ENCODE results near the gene MYBBP1A. TPM values are rescaled to one million over a fixed set of nuclear protein-coding genes. Genes with fewer than 3 reads are reported as not detected.
A peak's percentile ranks its signal among the peaks of the same experiment; 100 is the strongest.

Gene MYBBP1A
- total RNA-seq, 1 donor, result 58.4 TPM

- DNase-seq (ENCODE audit: low read depth in 2 of 3, low spot score in 2 of 3), result no peak
These were observed 3.2 kb downstream of the MYBBP1A start for GRCh38 chr17:4551796-4552525.

- DNase-seq (ENCODE audit: low read depth in 2 of 3, low spot score in 2 of 3), result peak in 1 of 3 donors; percentile 41
These were observed 4.0 kb downstream of the MYBBP1A start for GRCh38 chr17:4551141-4551540.

DNA sequence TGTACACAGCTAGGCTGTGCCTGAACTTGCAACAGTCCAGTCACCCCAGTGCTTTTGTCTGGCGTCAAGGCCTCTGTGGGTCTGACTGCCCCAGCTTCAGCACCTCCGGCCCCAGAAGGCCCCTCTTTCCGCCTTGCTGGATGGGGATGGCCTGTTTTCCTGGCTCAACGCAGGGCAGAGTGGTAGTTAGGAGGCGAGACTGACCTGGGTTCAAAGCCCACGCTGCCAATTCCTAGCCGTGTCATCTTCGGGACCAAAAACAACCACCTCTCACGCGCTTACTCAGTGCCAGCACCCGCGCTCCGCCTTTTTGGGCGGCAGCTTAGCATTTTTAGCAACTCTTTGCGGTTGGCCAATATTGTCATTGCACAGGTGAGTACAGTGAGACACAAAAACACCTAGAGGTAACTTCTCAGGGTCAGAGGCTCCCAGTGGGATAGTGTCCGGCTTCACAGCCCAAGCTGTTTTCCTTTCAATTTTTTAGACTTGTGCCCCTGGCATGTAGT is 4.6 kb downstream of the MYBBP1A start:
- DNase-seq (ENCODE audit: low read depth in 2 of 3, low spot score in 2 of 3), result no peak

GRCh38 chr17:4549781-4550533 is 5.2 kb downstream of the MYBBP1A start:
- DNase-seq (ENCODE audit: low read depth in 2 of 3, low spot score in 2 of 3), result no peak

DNA sequence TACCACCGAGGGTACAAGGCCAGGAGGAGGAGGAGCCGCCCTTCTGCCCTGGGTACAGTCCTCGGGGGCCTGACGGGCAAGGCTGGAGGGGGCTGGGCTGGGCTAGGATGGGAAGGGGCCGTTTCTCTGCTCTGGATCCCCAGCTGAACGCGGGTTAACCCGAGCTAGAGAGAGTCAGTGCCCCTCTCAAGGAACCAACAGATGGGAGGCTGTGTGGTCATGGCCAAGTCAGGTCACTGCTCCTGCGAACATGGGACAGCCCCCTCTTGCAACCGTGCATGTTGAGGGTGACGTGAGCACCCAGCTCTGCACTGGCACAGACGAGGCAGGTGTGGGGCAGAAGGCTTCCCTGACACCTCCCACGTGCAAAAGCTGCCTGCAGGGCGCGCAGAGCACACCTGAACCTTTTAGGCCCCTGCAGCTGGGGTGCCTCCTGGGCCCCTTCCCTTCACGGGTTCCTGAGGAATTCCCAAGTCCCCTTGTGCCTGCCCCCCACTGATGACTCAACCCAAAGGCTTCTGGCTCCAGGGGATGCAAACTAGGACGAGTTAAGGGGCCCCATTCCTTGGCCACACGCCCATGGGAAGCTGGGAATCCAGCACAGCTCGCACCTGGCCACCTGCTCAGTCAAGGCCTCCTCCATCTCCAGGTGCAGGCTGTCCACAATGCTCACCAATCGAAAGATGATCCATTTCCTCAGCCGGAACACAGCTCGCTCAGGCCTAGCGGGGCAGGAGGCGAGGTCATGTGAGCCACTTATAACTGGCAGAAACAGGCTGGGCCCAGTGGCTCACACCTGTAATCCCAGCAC is 6.3 kb downstream of the MYBBP1A start:
- no peak for DNase-seq (ENCODE audit: low read depth in 2 of 3, low spot score in 2 of 3)

DNA sequence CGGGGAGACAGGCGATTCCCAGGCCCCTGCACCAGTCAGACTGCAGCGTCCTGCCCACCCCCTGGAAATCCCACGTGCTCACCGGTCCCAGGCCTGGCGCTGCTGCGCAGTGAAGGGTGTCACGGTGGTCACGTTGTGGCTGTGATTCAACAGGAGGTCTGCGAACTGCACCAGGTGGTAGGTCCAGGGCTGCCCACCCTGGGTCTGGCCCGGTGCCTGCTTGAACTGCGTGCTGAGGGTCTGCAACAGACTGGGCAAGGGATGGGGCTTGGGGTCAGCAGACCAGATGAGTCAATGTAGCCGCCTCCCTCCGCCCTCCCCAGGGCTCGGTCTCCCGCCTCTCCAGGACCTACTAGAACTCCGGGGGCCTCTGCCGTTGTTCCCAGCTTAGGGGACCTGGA is 7.1 kb downstream of the MYBBP1A start:
- DNase-seq (ENCODE audit: low read depth in 2 of 3, low spot score in 2 of 3), result no peak

DNA sequence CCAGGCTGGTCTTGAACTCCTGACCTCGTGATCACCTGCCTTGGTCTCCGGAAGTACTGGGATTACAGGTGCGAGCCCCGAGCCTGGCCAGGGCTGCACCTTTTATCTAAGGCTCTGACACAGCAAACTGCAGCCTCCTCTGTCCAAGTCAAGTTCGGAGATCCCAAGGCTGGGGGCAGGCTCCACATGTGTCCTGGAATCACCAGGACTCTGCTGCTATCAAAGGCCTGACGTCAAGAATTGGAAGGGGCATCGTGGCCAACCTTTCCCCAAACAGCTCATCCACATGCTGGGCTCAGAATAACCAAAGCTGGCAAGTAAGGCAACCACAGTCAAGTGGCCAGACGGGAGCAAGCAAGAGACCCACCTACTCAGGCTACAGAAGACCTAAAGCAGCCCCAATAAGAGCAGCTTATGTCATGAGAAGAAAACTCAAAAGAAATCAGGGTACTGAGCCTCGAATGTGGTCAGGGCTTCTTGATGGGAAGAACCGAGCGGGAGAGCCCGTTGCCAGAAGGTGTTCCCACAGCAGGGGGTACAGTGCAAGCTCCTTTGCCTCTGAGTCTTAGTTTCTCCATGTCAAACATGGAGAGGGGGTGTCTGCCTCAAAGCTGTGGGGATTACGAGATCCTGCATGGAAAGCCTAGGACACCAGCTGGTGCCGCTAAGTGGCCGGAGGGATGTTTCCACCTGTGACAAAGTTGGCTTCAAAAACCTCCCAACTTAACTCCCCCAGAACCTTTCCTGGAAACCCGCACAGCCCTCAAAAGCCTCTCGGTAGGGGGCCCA is 7.9 kb downstream of the MYBBP1A start:
- no peak for DNase-seq (ENCODE audit: low read depth in 2 of 3, low spot score in 2 of 3)

DNA sequence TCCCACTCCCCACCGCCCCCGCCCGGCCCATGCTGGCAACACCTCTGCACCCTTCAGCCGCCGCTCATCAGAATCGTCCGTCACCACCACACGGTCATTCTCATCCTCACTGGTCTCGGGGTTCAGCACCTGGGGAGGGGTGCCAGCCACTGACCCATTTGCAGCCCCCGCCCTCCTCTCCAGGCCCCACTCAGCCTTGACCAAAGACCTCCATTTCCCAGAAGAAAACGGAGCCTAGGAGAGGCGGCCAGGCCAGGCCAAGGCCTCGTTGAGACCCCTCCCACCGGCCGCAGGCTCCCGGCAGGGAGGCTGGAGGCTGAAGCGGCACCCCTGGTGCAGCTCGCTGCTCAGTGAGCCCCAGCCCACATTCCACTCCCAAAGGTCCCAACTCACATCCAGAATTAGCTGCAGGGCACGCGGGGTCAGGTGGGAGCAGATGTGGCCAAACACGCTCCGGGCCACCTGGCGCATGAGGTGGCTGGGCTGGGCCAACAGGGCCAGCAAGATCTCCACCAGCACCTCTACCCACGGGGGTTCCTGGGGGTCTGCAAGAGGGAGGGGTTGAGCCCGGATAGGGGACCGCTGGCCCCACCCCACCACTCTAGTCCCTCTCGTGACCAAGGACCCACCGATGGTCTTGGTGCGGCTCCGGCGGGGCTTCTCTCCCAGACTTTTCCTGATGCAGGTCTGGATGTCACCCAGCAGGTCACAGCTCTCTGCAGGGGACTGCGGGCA is 9.8 kb downstream of the MYBBP1A start:
- no peak for DNase-seq (ENCODE audit: low read depth in 2 of 3, low spot score in 2 of 3)

GRCh38 chr17:4544951-4545216 is 10.3 kb downstream of the MYBBP1A start:
- DNase-seq (ENCODE audit: low read depth in 2 of 3, low spot score in 2 of 3), result no peak

- no peak for DNase-seq (ENCODE audit: low read depth in 2 of 3, low spot score in 2 of 3)
These were observed 10.8 kb downstream of the MYBBP1A start for GRCh38 chr17:4544135-4544950.

DNA sequence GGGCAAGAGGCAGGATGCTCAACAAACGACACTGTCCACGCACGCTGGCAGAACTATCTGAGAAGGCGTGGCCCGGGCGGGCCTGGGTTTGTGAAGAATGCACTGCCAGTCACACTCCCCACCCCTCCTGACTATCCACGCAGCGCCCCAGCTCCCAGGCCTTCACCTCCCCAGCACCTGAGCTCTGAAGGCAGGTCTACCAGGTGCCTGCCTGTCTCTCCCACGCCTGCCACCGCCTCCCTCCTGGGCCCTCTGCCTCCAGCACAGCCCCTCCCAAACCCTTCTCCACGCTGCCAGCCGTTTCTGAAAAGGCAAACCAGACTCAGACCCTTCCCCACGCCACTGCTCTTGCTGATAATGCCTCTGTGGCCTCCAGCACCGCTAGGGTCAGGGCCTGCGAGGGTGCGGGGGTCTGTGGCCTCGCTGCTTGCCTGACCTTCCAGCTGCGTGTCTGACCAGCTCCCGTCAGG is 11.6 kb downstream of the MYBBP1A start:
- DNase-seq (ENCODE audit: low read depth in 2 of 3, low spot score in 2 of 3), result no peak

DNA sequence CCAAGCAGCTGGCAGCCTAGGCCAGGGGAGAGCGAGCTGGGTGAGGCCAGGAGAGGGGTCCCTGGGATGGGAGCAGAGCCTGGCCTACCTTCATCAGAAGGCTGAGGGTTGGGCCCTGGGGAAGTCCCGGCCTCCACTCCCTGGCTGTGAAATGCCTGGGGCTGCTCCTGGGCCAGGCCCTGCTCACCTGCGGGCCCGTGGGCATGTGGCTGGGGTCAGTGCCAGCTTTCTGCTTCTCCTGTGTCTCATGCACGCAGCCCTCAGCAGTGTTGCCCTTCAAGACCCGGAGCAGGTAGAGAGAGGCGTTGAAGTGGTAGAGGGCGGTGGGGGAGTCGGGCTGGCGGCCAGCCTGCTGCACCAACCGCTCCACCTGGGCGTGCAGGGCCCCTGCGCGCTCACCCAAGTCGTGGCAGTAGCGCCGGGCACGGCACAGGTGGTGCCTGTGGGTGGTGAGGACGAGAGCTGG is 12.4 kb downstream of the MYBBP1A start:
- DNase-seq (ENCODE audit: low read depth in 2 of 3, low spot score in 2 of 3), result no peak

DNA sequence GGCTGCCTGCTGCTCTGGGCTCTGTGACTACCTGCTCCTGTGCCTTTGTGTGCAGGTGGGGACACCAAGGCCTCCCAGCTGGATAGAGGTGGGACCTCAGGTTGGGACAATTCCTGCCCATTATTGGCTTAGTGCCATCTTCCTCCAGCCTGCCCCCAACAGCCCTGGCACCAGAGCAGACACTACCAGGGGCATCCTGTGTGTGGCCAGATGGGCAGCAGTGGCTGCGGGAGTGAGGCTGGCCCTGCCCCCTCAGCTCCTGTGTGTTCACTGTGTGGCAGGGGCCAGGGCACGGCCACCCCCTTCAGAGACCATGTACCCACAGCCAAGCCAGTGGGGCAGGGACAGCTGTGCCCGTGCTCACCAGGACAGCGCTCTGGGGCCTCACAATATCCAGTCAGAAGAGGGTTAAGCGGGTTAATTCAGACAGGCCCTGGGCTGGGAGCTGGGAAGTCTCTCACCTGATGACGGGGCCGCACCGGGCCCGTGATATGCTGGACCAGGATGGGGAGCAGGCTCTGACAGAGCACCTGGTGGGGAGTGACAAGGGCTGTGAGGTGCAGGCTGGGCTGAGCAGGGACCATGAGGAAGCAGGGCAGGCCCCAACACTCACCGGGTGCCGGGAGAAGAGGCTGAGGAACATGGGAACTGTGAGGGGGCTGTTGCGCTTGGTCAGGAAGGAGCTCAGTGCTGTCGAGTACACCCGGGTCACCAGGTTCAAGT is 13.0 kb downstream of the MYBBP1A start:
- DNase-seq (ENCODE audit: low read depth in 2 of 3, low spot score in 2 of 3), result no peak

- DNase-seq (ENCODE audit: low read depth in 2 of 3, low spot score in 2 of 3), result no peak
These were observed 13.7 kb downstream of the MYBBP1A start for GRCh38 chr17:4541328-4542002.

- DNase-seq (ENCODE audit: low read depth in 2 of 3, low spot score in 2 of 3), result no peak
These were observed 14.4 kb downstream of the MYBBP1A start for GRCh38 chr17:4540687-4541327.

GRCh38 chr17:4540224-4540651 is 14.9 kb downstream of the MYBBP1A start:
- DNase-seq (ENCODE audit: low read depth in 2 of 3, low spot score in 2 of 3), result peak in 2 of 3 donors; percentile 39 to 49

GRCh38 chr17:4539576-4540223 is 15.5 kb downstream of the MYBBP1A start:
- DNase-seq (ENCODE audit: low read depth in 2 of 3, low spot score in 2 of 3), result no peak

Data from hematopoietic multipotent progenitor cell (in vitro differentiated cells).